Nephron progenitor cell (in vitro differentiated cells): Measurements from ENCODE around the gene WDR48.
A peak's percentile ranks its signal among the peaks of the same experiment; 100 is the strongest.

Source experiments
- DNase-seq: peaks from one replicate; pipeline ENCODE4 v3.0.0; 2021
- H3K27ac Mint-ChIP-seq: 2 replicates; pipeline ENCODE4 v1.8.0; 2021; ENCODE audit warnings: mild to moderate bottlenecking, moderate library complexity, mixed read lengths
- H3K27me3 Mint-ChIP-seq: 2 replicates; pipeline ENCODE4 v1.8.0; 2021; ENCODE audit warnings: mild to moderate bottlenecking, low read depth, mixed read lengths; ENCODE audit not compliant: poor library complexity
- H3K36me3 Mint-ChIP-seq: 2 replicates; pipeline ENCODE4 v1.8.0; 2021; ENCODE audit warnings: low read depth, mixed read lengths
- H3K4me1 Mint-ChIP-seq: 2 replicates; pipeline ENCODE4 v1.8.0; 2021; ENCODE audit warnings: mixed read lengths
- H3K4me3 Mint-ChIP-seq: 2 replicates; pipeline ENCODE4 v1.8.0; 2021; ENCODE audit warnings: mild to moderate bottlenecking, moderate library complexity, mixed read lengths
- H3K9me3 Mint-ChIP-seq: 2 replicates; pipeline ENCODE4 v1.8.0; 2021; ENCODE audit warnings: mild to moderate bottlenecking, moderate library complexity, mixed read lengths
- CTCF ChIP-seq: fragments of 200-600 bp; sonication (generic); IDR thresholded peaks from 2 replicates; pipeline ENCODE4 v1.5.0; 2021; ENCODE audit warnings: antibody characterized with exemption

The WDR48 gene

GRCh38 chr3:39103324-39103693 is 51.5 kb downstream of the WDR48 start:
- no peak for DNase-seq
- H3K27ac Mint-ChIP-seq = peak overlapping the region; percentile 29
- no peaks in the 10 kb centered on the region for H3K9me3 Mint-ChIP-seq
- no peak overlapping the region for H3K4me3 Mint-ChIP-seq
- H3K27me3 Mint-ChIP-seq = no peaks in the 10 kb centered on the region
- peaks cover 4% of the 10 kb centered on the region for H3K36me3 Mint-ChIP-seq
- no peak for TF ChIP-seq CTCF
- peaks cover 44% of the 10 kb centered on the region for H3K4me1 Mint-ChIP-seq

DNA sequence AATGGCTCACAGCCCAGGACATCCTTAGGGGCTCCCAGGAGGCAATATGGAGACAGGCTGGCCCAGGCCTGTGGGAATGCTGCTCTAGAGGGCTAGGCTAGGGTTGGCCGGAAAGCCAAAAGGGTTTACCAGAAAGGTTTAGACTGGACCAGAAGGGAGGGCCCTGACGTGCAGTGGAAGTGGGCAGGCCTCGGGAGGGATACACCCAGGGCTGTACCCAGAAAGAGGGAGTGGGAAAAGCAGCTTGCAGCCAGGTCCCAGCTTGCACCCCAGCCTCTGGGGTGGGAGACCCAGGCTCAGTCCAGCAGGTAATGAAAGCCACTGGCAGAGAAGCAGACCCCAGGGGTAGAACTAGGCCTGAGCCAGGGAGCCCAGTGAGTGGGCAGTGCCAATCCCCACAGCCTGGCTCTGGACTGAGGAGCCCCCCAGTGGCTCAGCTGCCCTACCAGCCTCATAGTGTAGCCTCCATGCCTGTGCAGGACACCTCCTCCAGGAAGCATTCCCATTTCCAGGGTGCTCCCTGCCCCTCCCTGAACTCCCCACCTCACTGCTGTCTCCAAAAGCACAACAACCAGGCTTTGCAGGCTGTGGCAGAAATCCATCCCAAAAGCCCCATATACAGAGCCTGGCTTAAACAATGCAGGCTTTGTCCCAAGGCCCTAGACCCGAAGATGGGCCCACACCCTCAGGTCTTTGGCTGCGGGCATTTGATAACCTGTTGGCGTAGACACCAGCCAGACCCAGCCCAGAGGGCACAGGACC is 52.2 kb downstream of the WDR48 start:
- TF ChIP-seq CTCF = no peak
- Mint-ChIP-seq H3K9me3 (no peaks in the 10 kb centered on the region), H3K27ac (peak overlapping the region; percentile 72), H3K36me3 (peaks cover 4% of the 10 kb centered on the region), H3K4me1 (peaks cover 50% of the 10 kb centered on the region), H3K27me3 (no peaks in the 10 kb centered on the region), H3K4me3 (no peak overlapping the region)
- no peak for DNase-seq

DNA sequence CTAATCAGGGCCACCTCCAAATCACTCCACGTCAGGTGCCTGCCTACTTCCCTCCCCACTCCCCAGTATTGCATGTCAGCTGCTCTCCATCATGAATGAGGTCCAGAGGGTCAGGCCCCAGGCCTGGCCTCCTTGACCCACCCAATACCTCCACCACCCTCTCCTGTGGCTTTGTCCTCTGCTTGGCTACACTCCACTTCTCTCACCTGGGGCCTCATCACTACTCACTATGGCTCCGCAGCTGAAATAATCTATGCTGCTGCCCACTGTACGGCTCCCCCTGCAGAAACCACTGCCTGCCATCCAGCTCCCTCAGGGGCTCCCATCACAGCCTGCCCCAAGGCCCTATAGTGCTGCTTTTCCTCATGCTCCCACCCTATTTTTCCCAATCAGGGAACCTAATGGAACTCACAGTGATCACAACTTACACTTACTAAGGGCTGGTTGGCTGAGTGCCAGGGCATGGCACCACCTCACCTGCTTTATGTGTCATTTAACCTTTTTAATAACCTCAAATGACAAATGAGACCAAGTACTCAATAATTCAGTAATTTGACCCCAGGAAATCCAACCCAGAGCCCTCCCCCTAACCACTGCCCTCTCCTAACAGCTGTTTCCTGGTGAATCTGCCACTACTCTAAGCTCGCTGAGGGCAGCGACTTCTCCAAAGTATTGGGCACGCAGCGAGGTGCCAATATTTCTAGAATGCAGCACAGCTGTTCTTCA is 53.3 kb downstream of the WDR48 start:
- Mint-ChIP-seq H3K9me3 (no peaks in the 10 kb centered on the region), H3K36me3 (peaks cover 4% of the 10 kb centered on the region), H3K4me1 (peaks cover 50% of the 10 kb centered on the region), H3K27ac (no peak overlapping the region), H3K4me3 (peak overlapping the region; percentile 95), H3K27me3 (no peaks in the 10 kb centered on the region)
- no peak for TF ChIP-seq CTCF
- no peak for DNase-seq

GRCh38 chr3:39105687-39106063 is 53.9 kb downstream of the WDR48 start:
- Mint-ChIP-seq H3K4me1 (peaks cover 50% of the 10 kb centered on the region), H3K27ac (peak overlapping the region; percentile 91), H3K36me3 (peaks cover 4% of the 10 kb centered on the region), H3K27me3 (no peaks in the 10 kb centered on the region), H3K9me3 (no peaks in the 10 kb centered on the region), H3K4me3 (peak overlapping the region; percentile 95)
- no peak for TF ChIP-seq CTCF
- no peak for DNase-seq

DNA sequence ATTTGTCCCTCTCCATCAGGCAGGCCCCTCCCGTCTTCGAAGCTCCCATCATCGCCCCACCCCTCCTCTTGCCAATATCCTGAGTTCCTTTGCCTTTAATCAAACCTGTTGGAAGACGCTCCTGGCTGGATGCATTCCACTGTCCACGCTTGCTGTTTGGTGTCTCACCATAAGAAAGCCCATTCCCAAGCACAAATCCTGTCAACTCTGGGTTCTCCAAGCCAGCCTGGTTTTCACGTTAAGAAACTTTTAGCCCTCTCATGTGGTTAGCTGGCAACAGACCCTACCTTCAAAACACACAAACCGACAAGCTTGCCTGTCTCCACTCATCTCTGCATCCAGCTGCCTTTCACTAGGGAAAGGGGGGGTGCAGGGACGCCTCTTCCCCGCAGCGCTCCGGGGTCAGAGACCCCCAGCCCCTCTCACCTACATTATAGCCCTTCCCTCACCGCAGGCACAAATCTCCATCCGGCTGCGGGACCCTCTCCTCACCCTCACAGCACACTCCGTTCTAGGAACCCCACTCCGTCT is 54.5 kb downstream of the WDR48 start:
- H3K9me3 Mint-ChIP-seq = no peaks in the 10 kb centered on the region
- no peaks in the 10 kb centered on the region for H3K27me3 Mint-ChIP-seq
- H3K27ac Mint-ChIP-seq = peak overlapping the region; percentile 91
- H3K4me3 Mint-ChIP-seq = peak overlapping the region; percentile 95
- no peak for TF ChIP-seq CTCF
- peaks cover 4% of the 10 kb centered on the region for H3K36me3 Mint-ChIP-seq
- H3K4me1 Mint-ChIP-seq = peaks cover 50% of the 10 kb centered on the region
- DNase-seq = no peak
